CD14-positive monocyte (primary cell): ENCODE measurements around the gene CELF2. TPM values are rescaled to one million over a fixed set of nuclear protein-coding genes. Genes with fewer than 3 reads are reported as not detected.

ENCODE experiments used
- DNase-seq, 3 donors: peaks; one replicate each; pipeline ENCODE4 v3.0.0-alpha.2; 2011 to 2022
- H2AFZ ChIP-seq: 2 replicates; pipeline ENCODE4 v1.6.0; 2012; ENCODE audit warnings: mild to moderate bottlenecking, low read depth, low read length, inconsistent platforms; ENCODE audit not compliant: insufficient read depth, poor library complexity, severe bottlenecking
- H3K27ac ChIP-seq, 2 donors: 1 replicate in 1 of 2; 2 replicates in 1 of 2; pipeline ENCODE4 v1.5.1; 2012 to 2013; ENCODE audit warnings: low read length in 2 of 2, control low read depth in 1 of 2, inconsistent platforms in 1 of 2, low read depth in 1 of 2, mild to moderate bottlenecking in 1 of 2
- H3K27me3 ChIP-seq, 2 donors: one replicate each; pipeline versions ENCODE4 v1.6.0 to v1.6.1; 2011 to 2013; ENCODE audit warnings: low read length in 2 of 2; ENCODE audit not compliant: control insufficient read depth in 2 of 2, insufficient read depth in 2 of 2
- H3K36me3 ChIP-seq, 2 donors: replicated peaks in 1 of 2; 1 replicate in 1 of 2; 2 replicates in 1 of 2; pipeline versions ENCODE4 v1.5.1 to v1.6.1; 2012 to 2013; ENCODE audit warnings: low read length in 2 of 2, control low read depth in 1 of 2, inconsistent platforms in 1 of 2, mild to moderate bottlenecking in 1 of 2; ENCODE audit not compliant: insufficient read depth in 2 of 2, control insufficient read depth in 1 of 2
- H3K4me1 ChIP-seq, 2 donors: 1 replicate in 1 of 2; 2 replicates in 1 of 2; pipeline versions ENCODE4 v1.5.1 to v1.6.1; 2012 to 2013; ENCODE audit warnings: low read length in 2 of 2, control low read depth in 1 of 2, inconsistent platforms in 1 of 2, mild to moderate bottlenecking in 1 of 2, moderate library complexity in 1 of 2; ENCODE audit not compliant: insufficient read depth in 2 of 2, control insufficient read depth in 1 of 2
- H3K4me2 ChIP-seq: replicated peaks from 2 replicates; pipeline ENCODE3; 2012; ENCODE audit warnings: low read length, moderate library complexity, mild to moderate bottlenecking; ENCODE audit not compliant: poor library complexity, severe bottlenecking; ENCODE audit errors: extremely low read depth
- H3K4me3 ChIP-seq, 3 experiments: fragments of 200-600 bp in 1 of 3; sonication (generic) in 1 of 3; replicated peaks in 1 of 3; 1 replicate in 2 of 3; 2 replicates in 1 of 3; pipeline ENCODE4 v1.5.1; 2011 to 2013; ENCODE audit warnings: low read length in 3 of 3, mild to moderate bottlenecking in 3 of 3, control low read depth in 2 of 3, low read depth in 2 of 3, inconsistent platforms in 1 of 3, moderate library complexity in 1 of 3
- H3K79me2 ChIP-seq: 2 replicates; pipeline ENCODE4 v1.6.0; 2012; ENCODE audit warnings: mild to moderate bottlenecking, control low read depth, inconsistent platforms, low read length, moderate library complexity; ENCODE audit not compliant: insufficient read depth
- H3K9ac ChIP-seq: 2 replicates; pipeline ENCODE4 v1.6.0; 2017; ENCODE audit warnings: low read length, mild to moderate bottlenecking; ENCODE audit not compliant: insufficient read depth, poor library complexity, severe bottlenecking
- H3K9me3 ChIP-seq, 2 donors: replicated peaks in 1 of 2; 1 replicate in 1 of 2; 2 replicates in 1 of 2; pipeline versions ENCODE4 v1.5.1 to v1.6.1; 2012 to 2013; ENCODE audit warnings: low read length in 2 of 2, control low read depth in 1 of 2; ENCODE audit not compliant: control insufficient read depth in 1 of 2, insufficient read depth in 1 of 2
- H4K20me1 ChIP-seq: 2 replicates; pipeline ENCODE4 v1.6.0; 2012; ENCODE audit warnings: mild to moderate bottlenecking, low read length, control low read depth, moderate library complexity; ENCODE audit not compliant: insufficient read depth
- H3K27ac Mint-ChIP-seq, 7 donors: one replicate each; pipeline ENCODE4 v1.8.0; 2020; ENCODE audit warnings: mild to moderate bottlenecking in 7 of 7, mixed read lengths in 7 of 7, moderate library complexity in 6 of 7, inconsistent platforms in 2 of 7
- H3K27me3 Mint-ChIP-seq, 3 donors: one replicate each; pipeline ENCODE4 v1.8.0; 2021 to 2022; ENCODE audit warnings: low read depth in 3 of 3, mild to moderate bottlenecking in 3 of 3, mixed read lengths in 3 of 3, moderate library complexity in 3 of 3, inconsistent platforms in 1 of 3
- H3K36me3 Mint-ChIP-seq, 2 donors: one replicate each; pipeline ENCODE4 v1.8.0; 2020; ENCODE audit warnings: mixed read lengths in 2 of 2, inconsistent platforms in 1 of 2, mild to moderate bottlenecking in 1 of 2
- H3K4me1 Mint-ChIP-seq: one replicate; pipeline ENCODE4 v1.8.0; 2020; ENCODE audit warnings: mild to moderate bottlenecking, mixed read lengths
- H3K4me3 Mint-ChIP-seq, 2 donors: one replicate each; pipeline ENCODE4 v1.8.0; 2020; ENCODE audit warnings: mild to moderate bottlenecking in 2 of 2, mixed read lengths in 2 of 2, moderate library complexity in 1 of 2
- H3K9me3 Mint-ChIP-seq, 7 donors: one replicate each; pipeline ENCODE4 v1.8.0; 2020 to 2022; ENCODE audit warnings: mixed read lengths in 7 of 7, mild to moderate bottlenecking in 6 of 7, moderate library complexity in 6 of 7, inconsistent platforms in 2 of 7
- CTCF ChIP-seq: fragments of 200-600 bp; IDR thresholded peaks from one replicate; pipeline ENCODE4 v1.8.0; 2022; ENCODE audit warnings: antibody characterized with exemption, mild to moderate bottlenecking
- WGBS: methylation state at CpG from one replicate; pipeline ENCODE4 v1.1.5; 2013; ENCODE audit warnings: missing lambda C conversion rate; ENCODE audit not compliant: insufficient coverage; 5-methylcytosine and 5-hydroxymethylcytosine counted together
- intact Hi-C, 2 donors: fragments of 100-400 bp; cut with micrococcal nuclease; formaldehyde crosslinking; loops; one replicate each; pipeline versions ENCODE4 v1.15.0 to v1.15.1; 2023
- polyA plus RNA-seq, 3 donors: library from polyadenylated mRNA; depleted of rRNA in 1 of 3; unstranded in 2 of 3; stranded (reverse) in 1 of 3; fragments of 300-500 nt in 2 of 3; fragments of >200 nt in 1 of 3; fragmentation: Illumina TruSeq in 2 of 3; gene quantifications; 1 replicate in 2 of 3; 2 replicates in 1 of 3; pipeline ENCODE4 v1.2.3, GENCODE V29; 2012 to 2021

Gene CELF2
- polyA plus RNA-seq, 3 donors: 53.5 to 93.3 (median 80.5) TPM

- H3K4me2 ChIP-seq: no peak overlapping the region
- H3K9me3 ChIP-seq: no peaks in the 10 kb centered on the region
- Mint-ChIP-seq H3K36me3 (no peaks in the 10 kb centered on the region), H3K27me3 (peaks cover 18 to 30% (median 27%) of the 10 kb centered on the region in 3 donors), H3K4me3 (no peak overlapping the region), H3K9me3 (peaks cover 0 to 2% (median 0%) of the 10 kb centered on the region in 7 donors), H3K4me1 (no peaks in the 10 kb centered on the region), H3K27ac (no peak overlapping the region)
- intact Hi-C loops: no loop called here
- H3K27me3 ChIP-seq: peaks cover 19 to 23% of the 10 kb centered on the region in 2 donors
- no peaks in the 10 kb centered on the region for H3K79me2 ChIP-seq
- DNase-seq: no peak
- H3K9ac ChIP-seq: no peak overlapping the region
- no peak for TF ChIP-seq CTCF
- 74% methylated on average over 2 of the region's 7 CpGs for WGBS
- H3K36me3 ChIP-seq: no peaks in the 10 kb centered on the region
- no peaks in the 10 kb centered on the region for H4K20me1 ChIP-seq
- H3K27ac ChIP-seq: no peak overlapping the region
- no peaks in the 10 kb centered on the region for H3K4me1 ChIP-seq
- no peak overlapping the region for H2AFZ ChIP-seq
- no peak overlapping the region for H3K4me3 ChIP-seq
Observed at GRCh38 chr10:11026773-11027172, 9.1 kb downstream of the CELF2 start.

- intact Hi-C loops: no loop called here
- 90% methylated on average over 3 of the region's 7 CpGs for WGBS
Observed at GRCh38 chr10:11034762-11035161, 17.1 kb downstream of the CELF2 start.

More at GRCh38 chr10:11034762-11035161, 17.1 kb downstream of the CELF2 start:
- Histone ChIP-seq H3K27ac (no peak overlapping the region), H3K4me2 (no peak overlapping the region), H3K36me3 (no peaks in the 10 kb centered on the region), H4K20me1 (no peaks in the 10 kb centered on the region), H3K27me3 (peaks cover 0 to 2% of the 10 kb centered on the region in 2 donors), H2AFZ (no peak overlapping the region), H3K4me3 (no peak overlapping the region), H3K9me3 (no peaks in the 10 kb centered on the region), H3K79me2 (no peaks in the 10 kb centered on the region), H3K4me1 (no peaks in the 10 kb centered on the region), H3K9ac (no peak overlapping the region)
- no peak for TF ChIP-seq CTCF
- no peaks in the 10 kb centered on the region for H3K9me3 Mint-ChIP-seq
- peaks cover 5% of the 10 kb centered on the region for H3K4me1 Mint-ChIP-seq
- no peaks in the 10 kb centered on the region for H3K36me3 Mint-ChIP-seq
- no peak for DNase-seq
- no peak overlapping the region for H3K4me3 Mint-ChIP-seq
- H3K27ac Mint-ChIP-seq: peak overlapping the region in 1 of 7 donors; percentile 30
- peaks cover 2 to 7% (median 6%) of the 10 kb centered on the region in 3 donors for H3K27me3 Mint-ChIP-seq
